Body of pancreas (tissue), 4 donors: Measurements from ENCODE around the gene E4F1.

Experiments used
- CTCF ChIP-seq, 7 experiments: fragments of 450-650 bp in 4 of 7; fragments of 200-600 bp in 3 of 7; sonication (generic) in 3 of 7; IDR thresholded peaks; one replicate each; pipeline ENCODE4 v1.5.1; 2016 to 2019; ENCODE audit warnings: antibody characterized with exemption in 7 of 7
- POLR2A ChIP-seq, 3 donors: fragments of 450-650 bp; IDR thresholded peaks; one replicate each; pipeline ENCODE4 v1.6.1; 2016; ENCODE audit warnings: antibody characterized with exemption in 3 of 3, mild to moderate bottlenecking in 2 of 3

- no peak for TF ChIP-seq CTCF (IDR thresholded peaks at IDR 0.05)
- no peak for TF ChIP-seq POLR2A (IDR thresholded peaks at IDR 0.05)
These were observed 36.9 kb upstream of the E4F1 start for GRCh38 chr16:2186505-2186904.
